Gastrocnemius medialis (tissue), 4 donors: ENCODE results near the gene USH2A.

Source experiments
- CTCF ChIP-seq, 5 experiments: fragments of 450-650 bp in 3 of 5; fragments of 200-600 bp in 2 of 5; sonication (generic) in 2 of 5; IDR thresholded peaks in 4 of 5; conservative IDR thresholded peaks in 1 of 5; 1 replicate in 4 of 5; 2 replicates in 1 of 5; pipeline ENCODE4 v1.5.1; 2016 to 2019; ENCODE audit warnings: antibody characterized with exemption in 5 of 5, mild to moderate bottlenecking in 3 of 5, moderate library complexity in 3 of 5
- POLR2A ChIP-seq, 2 donors: fragments of 450-650 bp; IDR thresholded peaks; one replicate each; pipeline ENCODE4 v1.6.1; 2017; ENCODE audit warnings: antibody characterized with exemption in 2 of 2, mild to moderate bottlenecking in 2 of 2, moderate library complexity in 2 of 2

- TF ChIP-seq CTCF (IDR thresholded peaks at IDR 0.05 in 4 of 5, conservative IDR thresholded peaks at IDR 0.05 in 1 of 5) (no peak), POLR2A (IDR thresholded peaks at IDR 0.05) (no peak)
Observed at GRCh38 chr1:215730600-215730999, 692.6 kb downstream of the USH2A start.
